ENCODE measurements around the gene TMEM181.
"Not testable (repeated sequence)": the region's sequence is repeated elsewhere in the genome, so short reads cannot be mapped to it uniquely, and the experiment has no call there.

Gene TMEM181

GRCh38 chr6:158517038-158517437 lies 42.9 kb upstream of the TMEM181 start:
- no peak for DNase-seq
- Histone ChIP-seq H3K36me3 (0 out of 2 replicates have a peak, but pooled peaks cover 2% of the 10 kb centered on the region), H3K27ac (no peak overlapping the region), H3K4me3 (ENCODE audit: low read depth, low read length) (no peak overlapping the region), H3K27me3 (ENCODE audit: insufficient read depth, low read depth, severe bottlenecking) (no peaks in the 10 kb centered on the region), H3K9me3 (ENCODE audit: severe bottlenecking) (no peaks in the 10 kb centered on the region)
- TF ChIP-seq CTCF (IDR thresholded peaks at IDR 0.05; ENCODE audit: low read depth, low read length), result no peak

- Histone ChIP-seq H3K27ac (no peak overlapping the region), H3K9me3 (ENCODE audit: severe bottlenecking) (no peaks in the 10 kb centered on the region), H3K4me3 (ENCODE audit: low read depth, low read length) (no peak overlapping the region), H3K27me3 (ENCODE audit: insufficient read depth, low read depth, severe bottlenecking) (no peaks in the 10 kb centered on the region), H3K36me3 (0 out of 2 replicates have a peak, but pooled peaks cover 2% of the 10 kb centered on the region)
- TF ChIP-seq CTCF (IDR thresholded peaks at IDR 0.05; ENCODE audit: low read depth, low read length), result no peak
- no peak for DNase-seq
These were observed 42.3 kb upstream of the TMEM181 start for GRCh38 chr6:158517581-158517980.

- peak; percentile 38; the same call in 1 of the 2 replicates for TF ChIP-seq CTCF (IDR thresholded peaks at IDR 0.05; ENCODE audit: low read depth, low read length)
- no peak overlapping the region for H3K4me3 ChIP-seq (ENCODE audit: low read depth, low read length)
These were observed 41.4 kb upstream of the TMEM181 start for GRCh38 chr6:158518191-158519127.

GRCh38 chr6:158519300-158519699 lies 40.6 kb upstream of the TMEM181 start:
- Histone ChIP-seq H3K4me3 (ENCODE audit: low read depth, low read length) (no peak overlapping the region), H3K9me3 (ENCODE audit: severe bottlenecking) (no peaks in the 10 kb centered on the region), H3K27me3 (ENCODE audit: insufficient read depth, low read depth, severe bottlenecking) (no peaks in the 10 kb centered on the region), H3K36me3 (no peaks in the 10 kb centered on the region), H3K27ac (no peak overlapping the region)
- TF ChIP-seq CTCF (IDR thresholded peaks at IDR 0.05; ENCODE audit: low read depth, low read length), result no peak
- no peak for DNase-seq

More at GRCh38 chr6:158518191-158519127, 41.4 kb upstream of the TMEM181 start:
- H3K27me3 ChIP-seq (ENCODE audit: insufficient read depth, low read depth, severe bottlenecking), result no peaks in the 10 kb centered on the region
- H3K27ac ChIP-seq, result no peak overlapping the region
- 0 out of 2 replicates have a peak, but pooled peaks cover 2% of the 10 kb centered on the region for H3K36me3 ChIP-seq
- no peaks in the 10 kb centered on the region for H3K9me3 ChIP-seq (ENCODE audit: severe bottlenecking)
- peak; percentile 52 for DNase-seq

- Histone ChIP-seq H3K27ac (no peak overlapping the region), H3K4me3 (ENCODE audit: low read depth, low read length) (no peak overlapping the region), H3K36me3 (no peaks in the 10 kb centered on the region), H3K9me3 (ENCODE audit: severe bottlenecking) (no peaks in the 10 kb centered on the region), H3K27me3 (ENCODE audit: insufficient read depth, low read depth, severe bottlenecking) (no peaks in the 10 kb centered on the region)
- DNase-seq, result no peak
- no peak for TF ChIP-seq CTCF (IDR thresholded peaks at IDR 0.05; ENCODE audit: low read depth, low read length)
These were observed 40.1 kb upstream of the TMEM181 start for GRCh38 chr6:158519761-158520160.

GRCh38 chr6:158520975-158521374 lies 38.9 kb upstream of the TMEM181 start:
- not testable (repeated sequence) for H3K4me3 ChIP-seq (ENCODE audit: low read depth, low read length); DNase-seq

More at GRCh38 chr6:158520975-158521374, 38.9 kb upstream of the TMEM181 start:
- H3K27me3 ChIP-seq (ENCODE audit: insufficient read depth, low read depth, severe bottlenecking); H3K27ac ChIP-seq; H3K9me3 ChIP-seq (ENCODE audit: severe bottlenecking); H3K36me3 ChIP-seq: not testable (repeated sequence)

Data from WERI-Rb-1 (cell line).